Measurements from ENCODE around the gene SLC25A44.

The SLC25A44 gene

DNA sequence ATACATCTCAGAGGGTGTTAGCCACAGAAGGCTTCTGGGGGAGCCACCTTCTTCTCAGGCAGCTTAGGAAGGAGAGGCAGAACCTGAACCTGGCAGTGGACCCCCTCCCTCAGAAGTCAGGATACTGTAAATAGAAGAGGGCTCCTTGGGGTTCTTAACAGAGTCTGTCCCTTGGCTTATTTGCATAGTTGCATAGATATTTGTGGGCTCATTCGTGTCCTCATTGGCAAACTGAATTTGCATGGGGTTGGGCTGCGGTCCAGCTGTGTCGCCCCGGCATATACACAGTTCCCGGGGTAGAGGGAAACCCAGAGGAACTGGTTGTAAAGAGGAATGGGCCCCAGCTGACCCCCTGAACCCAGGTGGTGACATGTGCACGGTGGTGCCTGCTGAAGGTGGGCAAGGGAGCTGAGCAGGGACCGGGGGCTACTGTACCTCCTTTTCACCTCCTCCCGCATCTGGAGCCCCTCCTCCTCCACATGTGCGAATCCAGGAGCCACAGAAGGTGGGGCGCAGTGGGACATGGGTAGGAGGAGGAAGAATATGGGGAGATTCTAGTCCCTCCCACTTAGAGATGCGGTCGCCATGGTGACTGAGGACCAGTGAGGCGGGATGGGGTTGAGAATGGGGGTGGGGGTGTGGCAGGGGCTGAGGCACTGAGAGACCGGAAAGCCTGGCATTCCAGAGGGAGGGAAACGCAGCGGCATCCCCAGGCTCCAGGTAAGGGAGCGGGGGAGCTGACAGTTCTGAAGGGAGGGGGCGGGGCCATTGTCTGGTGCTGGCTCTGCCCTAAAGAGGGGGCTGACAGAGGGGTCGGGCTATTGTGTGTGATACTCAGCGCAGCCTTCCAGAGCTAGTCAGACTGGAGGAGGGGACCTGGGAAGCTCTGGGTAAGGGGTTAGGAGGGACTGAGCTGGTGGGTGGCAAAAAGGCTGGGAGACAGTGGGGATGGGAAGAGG lies 44.3 kb upstream of the SLC25A44 start:
- H3K27ac ChIP-seq = no peak overlapping the region
- no peak for DNase-seq (ENCODE audit: low spot score)
- no peak overlapping the region for H3K4me3 ChIP-seq
- TF ChIP-seq CTCF (IDR thresholded peaks at IDR 0.05) = no peak

DNA sequence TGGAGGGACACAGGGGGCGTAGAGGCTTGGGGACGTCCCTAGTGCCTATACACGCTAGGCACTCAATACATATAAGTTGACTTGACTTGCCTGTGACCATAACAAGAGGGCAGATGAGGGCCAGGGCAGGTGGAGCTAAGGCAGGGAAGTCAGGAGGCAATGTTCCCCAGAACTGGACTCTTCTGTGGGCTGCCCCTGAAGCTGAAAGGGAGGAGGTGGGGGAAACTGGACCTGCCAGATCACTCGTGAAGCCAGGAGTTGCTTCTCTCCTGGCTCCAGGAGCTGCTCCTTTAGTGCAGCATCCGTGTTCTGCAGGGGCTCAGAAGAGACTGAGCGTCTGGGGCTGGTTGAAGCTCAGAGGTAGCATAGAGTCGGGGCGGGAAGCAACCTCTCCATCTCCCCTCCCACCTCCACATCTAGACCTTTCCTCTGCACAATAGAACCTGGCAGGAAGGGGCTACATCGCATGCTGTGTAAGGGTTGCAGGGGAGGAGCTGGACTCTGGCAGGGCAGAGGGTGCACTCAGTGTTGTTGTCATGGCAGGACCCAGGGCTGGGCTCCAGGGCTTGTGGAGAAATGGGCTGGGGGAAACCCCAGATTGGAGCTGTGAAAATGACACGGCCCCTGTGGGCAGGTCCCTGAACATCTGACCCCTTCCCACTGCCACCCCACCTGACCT lies 43.4 kb upstream of the SLC25A44 start:
- no peak for TF ChIP-seq CTCF (IDR thresholded peaks at IDR 0.05)
- no peak for DNase-seq (ENCODE audit: low spot score)
- Histone ChIP-seq H3K4me3 (no peak overlapping the region), H3K27ac (no peak overlapping the region)

DNA sequence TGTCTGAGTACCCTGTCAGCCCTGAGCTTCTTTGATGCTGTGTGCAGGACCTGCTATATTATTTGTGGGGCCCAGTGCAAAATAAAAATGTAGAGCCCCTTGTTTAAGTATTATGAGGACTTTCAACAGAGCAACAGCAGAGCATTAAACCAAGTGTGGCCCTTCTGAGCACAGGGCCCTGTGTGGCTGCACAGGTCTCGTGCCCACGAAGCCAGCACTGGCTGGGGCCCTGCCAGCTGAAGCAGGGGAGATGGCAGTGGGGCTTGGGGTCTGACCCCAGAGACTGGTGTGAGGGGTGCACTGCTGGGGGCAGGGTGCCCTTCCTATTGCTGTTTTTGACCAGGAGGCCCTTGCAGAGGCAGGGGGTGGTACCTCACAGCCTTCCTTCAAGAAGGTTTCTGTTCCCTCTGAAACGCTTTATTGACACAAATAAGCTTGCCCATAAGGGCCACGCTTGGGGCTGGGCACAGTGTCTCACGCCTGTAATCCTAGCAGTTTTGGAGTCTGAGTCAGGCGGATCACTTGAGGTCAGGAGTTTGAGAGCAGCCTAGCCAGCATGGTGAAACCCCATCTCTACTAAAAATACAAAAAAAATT lies 42.7 kb upstream of the SLC25A44 start:
- Histone ChIP-seq H3K4me3 (no peak overlapping the region), H3K27ac (no peak overlapping the region)
- no peak for TF ChIP-seq CTCF (IDR thresholded peaks at IDR 0.05)
- DNase-seq (ENCODE audit: low spot score) = no peak

GRCh38 chr1:156152628-156153027 lies 41.3 kb upstream of the SLC25A44 start:
- no peak overlapping the region for H3K27ac ChIP-seq
- no peak for DNase-seq (ENCODE audit: low spot score)
- TF ChIP-seq CTCF (IDR thresholded peaks at IDR 0.05) = no peak
- H3K4me3 ChIP-seq = no peak overlapping the region

GRCh38 chr1:156153362-156153761 lies 40.5 kb upstream of the SLC25A44 start, which contains the start of gene SEMA4A:
Gene SEMA4A (plus strand): TSS chr1:156153585. CDS start chr1:156154579, 994 bp downstream.
- no peak for TF ChIP-seq CTCF (IDR thresholded peaks at IDR 0.05)
- Histone ChIP-seq H3K4me3 (no peak within 1 kb of the TSS), H3K27ac (no peak within 1 kb of the TSS)
- no peak for DNase-seq (ENCODE audit: low spot score)

DNA sequence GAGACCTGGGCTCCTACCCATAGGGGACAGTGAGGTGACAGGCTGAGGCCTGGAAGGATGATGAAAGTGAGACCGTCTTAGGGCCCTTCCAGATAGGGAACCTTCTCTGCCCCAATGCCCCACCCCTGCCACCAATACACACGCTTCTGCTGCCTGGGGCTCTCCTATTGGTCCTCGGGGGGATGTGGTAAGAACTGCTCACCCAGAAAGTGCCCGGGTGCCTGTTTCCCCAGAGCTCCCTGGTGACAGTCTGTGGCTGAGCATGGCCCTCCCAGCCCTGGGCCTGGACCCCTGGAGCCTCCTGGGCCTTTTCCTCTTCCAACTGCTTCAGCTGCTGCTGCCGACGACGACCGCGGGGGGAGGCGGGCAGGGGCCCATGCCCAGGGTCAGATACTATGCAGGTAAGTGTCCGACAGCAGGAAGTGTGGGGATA lies 39.6 kb upstream of the SLC25A44 start:
- DNase-seq (ENCODE audit: low spot score) = no peak
- Histone ChIP-seq H3K27ac (no peak overlapping the region), H3K4me3 (no peak overlapping the region)
- TF ChIP-seq CTCF (IDR thresholded peaks at IDR 0.05) = no peak

All from coronary artery (tissue), 2 donors.